NCI-H524 (cell line): Measurements from ENCODE around the gene TRNAU1AP.
A peak's percentile ranks its signal among the peaks of the same experiment; 100 is the strongest.
"Not testable (repeated sequence)": the region's sequence is repeated elsewhere in the genome, so short reads cannot be mapped to it uniquely, and the experiment has no call there.

ENCODE experiments used
- DNase-seq, 2 experiments: peaks; one replicate each; lab custom pipeline; 2025; lab: John Stamatoyannopoulos, UW

The TRNAU1AP gene

GRCh38 chr1:28521502-28522164, 31.3 kb upstream of the TRNAU1AP start:
- DNase-seq, result no peak

GRCh38 chr1:28522537-28522936, 30.3 kb upstream of the TRNAU1AP start:
- not testable (repeated sequence) for DNase-seq

DNA sequence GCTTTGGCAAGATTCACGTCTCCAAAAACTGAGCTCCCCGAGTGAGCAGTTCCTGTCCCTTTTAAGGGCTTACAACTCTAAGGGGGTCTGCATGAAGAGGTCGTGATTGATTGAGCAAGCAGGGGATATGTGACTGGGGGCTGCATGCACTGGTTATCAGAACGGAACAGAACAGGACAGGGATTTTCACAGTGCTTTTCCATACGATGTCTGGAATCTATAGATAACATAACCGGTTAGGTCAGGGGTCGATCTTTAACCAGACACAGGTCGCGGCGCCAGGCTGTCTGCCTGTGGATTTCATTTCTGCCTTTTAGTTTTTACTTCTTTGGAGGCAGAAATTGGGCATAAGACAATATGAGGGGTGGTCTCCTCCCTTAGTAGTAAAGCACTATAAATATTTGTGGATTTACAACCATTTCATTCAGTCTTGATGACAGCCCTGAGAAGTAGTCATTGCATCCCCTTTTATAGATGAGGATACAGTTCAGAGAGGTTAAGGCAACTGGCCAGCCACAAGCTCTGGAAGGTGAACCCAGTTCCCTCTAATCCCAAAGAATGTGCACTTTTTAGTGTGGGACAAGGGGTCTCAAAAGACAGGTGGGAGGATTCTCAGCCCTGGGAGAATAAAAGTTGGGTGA, 27.8 kb upstream of the TRNAU1AP start:
- DNase-seq, result not testable (repeated sequence)

DNA sequence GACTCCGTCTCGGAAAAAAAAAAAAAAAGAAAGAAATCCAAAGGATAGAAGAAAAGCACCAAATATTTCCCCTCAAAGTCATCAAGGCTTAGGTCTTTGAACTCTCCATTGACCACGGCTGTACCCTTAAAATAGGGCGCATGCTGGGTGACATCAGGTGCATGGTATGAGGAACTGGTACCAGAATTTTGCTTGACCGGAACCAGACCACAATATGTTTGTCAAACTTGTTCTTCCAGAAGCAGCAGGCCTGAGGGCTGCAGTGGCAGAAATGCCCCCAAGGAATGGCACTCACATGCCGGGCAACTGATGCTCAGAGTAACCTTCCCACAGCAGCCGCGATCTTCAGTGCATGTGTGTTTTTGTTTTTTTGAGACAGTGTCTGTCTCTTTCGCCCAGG, 26.0 kb upstream of the TRNAU1AP start:
- no peak for DNase-seq

DNA sequence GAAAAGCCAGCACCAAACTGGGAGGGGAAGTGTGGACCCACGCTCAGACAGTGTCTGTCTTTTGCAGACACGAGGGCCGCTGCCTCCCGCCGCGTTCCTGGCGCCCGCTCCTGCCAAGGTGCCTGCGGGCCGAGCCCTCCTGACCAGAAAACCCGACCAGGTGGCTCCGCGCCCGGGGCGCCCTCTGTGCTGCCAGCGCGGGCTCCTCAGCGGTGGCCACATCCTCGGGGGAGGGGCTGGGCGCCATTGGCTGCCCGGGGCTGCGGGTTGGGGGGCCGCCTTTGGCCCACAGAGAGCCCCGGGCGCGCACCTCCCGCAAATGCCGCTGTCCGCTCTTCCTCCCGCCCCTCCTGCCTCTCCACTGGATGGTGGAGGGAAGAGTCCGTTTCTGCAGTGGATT, 22.4 kb upstream of the TRNAU1AP start:
- no peak for DNase-seq

- DNase-seq, result no peak
Measured at GRCh38 chr1:28534671-28535070, 18.2 kb upstream of the TRNAU1AP start.

- no peak for DNase-seq
Measured at GRCh38 chr1:28535180-28535579, 17.7 kb upstream of the TRNAU1AP start.

- peak in 1 of 2 experiments; percentile 55 for DNase-seq
Measured at GRCh38 chr1:28537457-28538199, 15.3 kb upstream of the TRNAU1AP start.

DNA sequence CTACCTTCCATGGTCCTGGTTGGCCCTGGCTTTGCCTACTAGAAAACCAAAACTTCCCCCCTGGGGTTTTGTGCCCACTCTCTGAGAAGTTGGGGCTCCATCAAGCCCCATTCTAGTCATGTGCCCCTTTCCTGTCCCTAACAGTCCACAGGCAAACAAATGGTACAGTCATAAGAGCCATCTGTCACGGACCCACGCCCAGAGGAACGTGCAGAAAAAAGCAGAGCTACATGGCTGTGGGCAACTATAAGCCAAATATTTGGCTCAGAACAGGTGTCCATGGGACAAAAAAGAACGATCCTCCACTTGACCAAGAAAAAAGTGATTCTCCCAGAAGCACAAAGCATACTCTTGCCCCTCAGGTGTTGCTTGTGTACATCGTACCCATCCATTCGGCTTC, 14.6 kb upstream of the TRNAU1AP start:
- DNase-seq, result peak; percentile 32 to 68

DNA sequence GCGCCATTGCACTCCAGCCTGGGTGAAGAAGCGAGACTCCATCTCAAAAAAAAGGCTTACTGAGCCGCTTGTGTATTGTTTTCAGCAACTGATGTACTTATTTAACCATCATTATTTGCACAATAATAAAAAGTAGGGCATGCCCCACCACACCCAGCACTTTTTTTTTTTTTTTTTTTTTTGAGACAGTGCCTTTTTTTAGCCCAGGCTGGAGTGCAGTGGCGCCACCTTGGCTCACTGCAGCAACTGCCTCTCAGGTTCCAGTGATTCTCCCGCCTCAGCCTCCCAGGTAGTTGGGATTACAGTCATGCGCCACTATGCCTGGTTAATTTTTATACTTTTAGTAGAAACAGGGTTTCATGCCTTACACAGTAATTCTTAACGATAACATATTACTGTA, 12.2 kb upstream of the TRNAU1AP start:
- DNase-seq, result no peak

GRCh38 chr1:28541414-28542015, 11.4 kb upstream of the TRNAU1AP start:
- DNase-seq, result not testable (repeated sequence)

DNA sequence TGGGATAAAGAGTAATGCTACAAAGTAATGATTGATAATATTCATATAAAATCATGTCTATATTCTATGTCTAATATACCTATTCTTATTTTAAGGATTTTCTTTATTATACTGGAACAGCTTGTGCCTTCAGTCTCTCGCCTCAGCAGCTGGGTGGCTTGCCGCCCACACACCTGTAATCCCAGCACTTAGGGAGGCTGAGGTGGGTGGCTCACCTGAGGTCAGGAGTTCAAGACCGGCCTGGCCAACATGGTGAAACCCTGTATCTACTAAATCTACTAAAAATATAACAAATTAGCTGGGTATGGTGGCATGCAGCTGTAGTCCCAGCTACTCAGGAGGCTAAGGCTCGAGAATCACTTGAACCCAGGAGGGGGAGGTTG, 7.6 kb upstream of the TRNAU1AP start:
- DNase-seq, result no peak

GRCh38 chr1:28548318-28548717, 4.6 kb upstream of the TRNAU1AP start:
- no peak for DNase-seq

GRCh38 chr1:28551381-28551780, 1.5 kb upstream of the TRNAU1AP start:
- no peak for DNase-seq

DNA sequence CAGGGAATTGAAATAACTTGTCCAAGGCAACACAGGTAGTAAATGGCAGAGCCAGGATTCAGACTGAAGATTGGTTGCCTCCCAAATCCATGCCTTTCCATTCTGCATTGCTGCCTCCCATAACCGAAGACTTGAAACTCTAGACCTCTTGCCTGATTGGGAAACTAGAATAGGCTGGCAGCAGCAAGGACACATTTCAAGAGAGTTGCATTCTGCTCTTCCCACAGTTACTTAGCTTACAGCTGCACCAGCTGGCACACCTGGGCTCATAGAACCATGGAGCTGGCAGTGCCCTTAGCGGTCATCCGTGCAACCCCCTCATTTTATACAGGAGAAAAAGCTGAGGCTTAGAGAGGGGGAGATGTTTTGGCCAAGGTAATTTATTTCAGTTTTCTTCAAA, 8.0 kb downstream of the TRNAU1AP start:
- no peak for DNase-seq

DNA sequence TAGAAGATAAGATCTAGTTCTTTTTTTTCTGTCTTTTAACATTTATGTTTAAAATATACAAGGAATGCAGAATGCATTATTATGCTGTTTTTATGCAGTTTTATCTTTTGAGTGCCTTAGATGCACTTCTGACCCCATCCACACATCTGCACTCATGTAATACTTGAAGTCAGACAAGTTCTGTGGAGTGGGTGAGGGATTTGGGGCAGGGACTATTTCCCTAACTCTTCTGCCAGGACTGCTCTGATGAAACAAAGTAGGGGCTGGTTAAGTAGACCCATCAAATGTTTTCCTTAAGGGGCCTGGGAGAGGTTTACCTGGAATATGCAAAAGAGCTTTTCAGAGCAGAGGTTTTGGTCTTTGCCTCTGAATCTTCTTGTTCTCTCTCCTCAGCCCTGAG, 11.4 kb downstream of the TRNAU1AP start:
- no peak for DNase-seq

DNA sequence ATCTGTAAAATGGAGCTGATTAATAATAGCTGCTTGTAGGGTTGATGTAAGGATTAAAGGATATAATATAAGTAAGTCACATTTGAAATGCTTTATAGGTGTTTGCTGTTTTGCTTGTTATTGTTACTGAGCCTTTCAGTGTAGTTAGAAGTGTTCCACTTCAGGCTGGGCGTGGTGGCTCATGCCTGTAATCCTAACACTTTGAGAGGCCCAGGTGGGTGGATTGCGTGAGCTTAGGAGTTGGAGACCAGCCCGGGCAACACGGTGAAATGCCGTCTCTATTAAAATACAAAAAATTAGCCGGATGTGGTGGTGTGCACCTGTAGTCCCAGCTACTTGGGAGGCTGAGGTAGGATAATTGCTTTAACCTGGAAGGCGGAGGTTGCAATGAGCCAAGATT, 12.2 kb downstream of the TRNAU1AP start:
- no peak for DNase-seq

GRCh38 chr1:28565726-28566125, 12.8 kb downstream of the TRNAU1AP start:
- DNase-seq, result no peak

- no peak for DNase-seq
Measured at GRCh38 chr1:28566931-28567330, 14.0 kb downstream of the TRNAU1AP start.

DNA sequence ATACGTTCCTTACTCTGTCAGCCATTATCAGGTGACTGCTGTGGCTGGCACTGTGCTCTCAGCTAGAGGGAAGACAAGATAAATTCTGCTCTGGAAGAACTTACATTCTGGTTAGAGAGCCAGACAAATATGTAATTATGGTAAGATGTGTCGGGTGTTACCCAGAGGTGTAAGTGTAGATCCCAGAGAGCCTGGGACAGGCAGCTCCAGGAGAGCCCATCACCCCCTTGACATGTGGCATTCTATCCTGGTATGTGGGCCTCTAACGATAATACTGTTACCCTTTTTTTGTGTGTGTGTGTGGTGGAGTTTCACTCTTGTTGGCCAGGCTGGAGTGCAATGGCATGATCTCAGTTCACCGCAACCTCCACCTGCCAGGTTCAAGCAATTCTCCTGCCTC, 19.0 kb downstream of the TRNAU1AP start:
- no peak for DNase-seq

DNA sequence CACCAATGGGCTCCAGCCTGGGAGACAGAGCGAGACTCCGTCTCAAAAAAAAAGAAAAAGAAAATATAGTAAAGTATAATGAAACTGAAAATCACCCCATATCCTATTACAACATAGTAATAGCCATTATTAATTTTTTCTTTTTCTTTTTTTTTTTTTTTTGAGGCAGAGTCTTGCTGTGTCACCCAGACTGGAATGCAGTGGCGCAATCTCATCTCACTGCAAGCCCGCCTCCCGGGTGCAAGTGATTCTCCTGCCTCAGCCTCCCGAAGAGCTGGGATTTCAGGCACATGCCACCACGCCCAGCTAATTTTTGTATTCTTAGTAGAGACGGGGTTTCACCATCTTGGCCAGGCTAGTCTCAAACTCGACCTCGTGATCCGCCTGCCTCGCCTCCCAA, 20.0 kb downstream of the TRNAU1AP start:
- DNase-seq, result not testable (repeated sequence)

GRCh38 chr1:28573564-28573963, 20.7 kb downstream of the TRNAU1AP start:
- no peak for DNase-seq
